SU-DHL-6 (cell line): ENCODE results near the gene AADAT.

ENCODE experiments used
- EZH2phosphoT487 ChIP-seq: fragments of 200-600 bp; sonication (generic), shearing (Covaris generic); conservative IDR thresholded peaks from 2 replicates; pipeline ENCODE4 v1.6.1; 2018; ENCODE audit warnings: mild to moderate bottlenecking, antibody characterized with exemption, low read length, moderate library complexity, mixed read lengths
- TF ChIP-seq, protein P1 (sequence below): fragments of 200-600 bp; sonication (generic); IDR thresholded peaks from one replicate; pipeline ENCODE4 v1.5.1; 2017; ENCODE audit warnings: antibody characterized with exemption, mild to moderate bottlenecking, low read length, moderate library complexity; ENCODE audit not compliant: insufficient read depth, poor library complexity, severe bottlenecking

DNA sequence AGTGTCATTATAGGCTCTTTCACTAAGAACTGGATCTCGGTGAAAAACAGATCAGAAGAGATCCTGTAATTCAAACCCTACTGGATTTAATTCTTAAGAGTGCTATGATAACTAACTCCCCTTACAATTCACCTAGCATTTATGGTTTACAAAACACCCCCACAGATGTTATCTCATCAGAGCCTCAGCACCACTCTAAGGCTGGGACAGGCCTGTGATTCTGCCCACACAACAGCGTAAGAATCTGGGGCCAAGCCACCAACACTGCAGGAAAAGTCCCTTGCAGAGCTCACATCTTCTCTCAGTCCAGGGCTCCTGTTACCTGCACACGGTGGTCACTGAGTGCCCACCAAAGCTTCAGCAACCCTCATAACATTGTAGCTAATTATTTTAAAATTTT, 72.5 kb downstream of the AADAT start:
- TF ChIP-seq, protein P1, sequence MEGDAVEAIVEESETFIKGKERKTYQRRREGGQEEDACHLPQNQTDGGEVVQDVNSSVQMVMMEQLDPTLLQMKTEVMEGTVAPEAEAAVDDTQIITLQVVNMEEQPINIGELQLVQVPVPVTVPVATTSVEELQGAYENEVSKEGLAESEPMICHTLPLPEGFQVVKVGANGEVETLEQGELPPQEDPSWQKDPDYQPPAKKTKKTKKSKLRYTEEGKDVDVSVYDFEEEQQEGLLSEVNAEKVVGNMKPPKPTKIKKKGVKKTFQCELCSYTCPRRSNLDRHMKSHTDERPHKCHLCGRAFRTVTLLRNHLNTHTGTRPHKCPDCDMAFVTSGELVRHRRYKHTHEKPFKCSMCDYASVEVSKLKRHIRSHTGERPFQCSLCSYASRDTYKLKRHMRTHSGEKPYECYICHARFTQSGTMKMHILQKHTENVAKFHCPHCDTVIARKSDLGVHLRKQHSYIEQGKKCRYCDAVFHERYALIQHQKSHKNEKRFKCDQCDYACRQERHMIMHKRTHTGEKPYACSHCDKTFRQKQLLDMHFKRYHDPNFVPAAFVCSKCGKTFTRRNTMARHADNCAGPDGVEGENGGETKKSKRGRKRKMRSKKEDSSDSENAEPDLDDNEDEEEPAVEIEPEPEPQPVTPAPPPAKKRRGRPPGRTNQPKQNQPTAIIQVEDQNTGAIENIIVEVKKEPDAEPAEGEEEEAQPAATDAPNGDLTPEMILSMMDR = no peak
- TF ChIP-seq EZH2phosphoT487 = no peak
